CD14-positive monocyte (primary cell): ENCODE measurements around the gene ORAI3. TPM values are rescaled to one million over a fixed set of nuclear protein-coding genes. Genes with fewer than 3 reads are reported as not detected.

Experiments used
- DNase-seq, 3 donors: peaks; one replicate each; pipeline ENCODE4 v3.0.0-alpha.2; 2011 to 2022
- H2AFZ ChIP-seq: 2 replicates; pipeline ENCODE4 v1.6.0; 2012; ENCODE audit warnings: mild to moderate bottlenecking, low read depth, low read length, inconsistent platforms; ENCODE audit not compliant: insufficient read depth, poor library complexity, severe bottlenecking
- H3K27ac ChIP-seq, 2 donors: 1 replicate in 1 of 2; 2 replicates in 1 of 2; pipeline ENCODE4 v1.5.1; 2012 to 2013; ENCODE audit warnings: low read length in 2 of 2, control low read depth in 1 of 2, inconsistent platforms in 1 of 2, low read depth in 1 of 2, mild to moderate bottlenecking in 1 of 2
- H3K27me3 ChIP-seq, 2 donors: one replicate each; pipeline versions ENCODE4 v1.6.0 to v1.6.1; 2011 to 2013; ENCODE audit warnings: low read length in 2 of 2; ENCODE audit not compliant: control insufficient read depth in 2 of 2, insufficient read depth in 2 of 2
- H3K36me3 ChIP-seq, 2 donors: replicated peaks in 1 of 2; 1 replicate in 1 of 2; 2 replicates in 1 of 2; pipeline versions ENCODE4 v1.5.1 to v1.6.1; 2012 to 2013; ENCODE audit warnings: low read length in 2 of 2, control low read depth in 1 of 2, inconsistent platforms in 1 of 2, mild to moderate bottlenecking in 1 of 2; ENCODE audit not compliant: insufficient read depth in 2 of 2, control insufficient read depth in 1 of 2
- H3K4me1 ChIP-seq, 2 donors: 1 replicate in 1 of 2; 2 replicates in 1 of 2; pipeline versions ENCODE4 v1.5.1 to v1.6.1; 2012 to 2013; ENCODE audit warnings: low read length in 2 of 2, control low read depth in 1 of 2, inconsistent platforms in 1 of 2, mild to moderate bottlenecking in 1 of 2, moderate library complexity in 1 of 2; ENCODE audit not compliant: insufficient read depth in 2 of 2, control insufficient read depth in 1 of 2
- H3K4me2 ChIP-seq: replicated peaks from 2 replicates; pipeline ENCODE3; 2012; ENCODE audit warnings: low read length, moderate library complexity, mild to moderate bottlenecking; ENCODE audit not compliant: poor library complexity, severe bottlenecking; ENCODE audit errors: extremely low read depth
- H3K4me3 ChIP-seq, 3 experiments: fragments of 200-600 bp in 1 of 3; sonication (generic) in 1 of 3; replicated peaks in 1 of 3; 1 replicate in 2 of 3; 2 replicates in 1 of 3; pipeline ENCODE4 v1.5.1; 2011 to 2013; ENCODE audit warnings: low read length in 3 of 3, mild to moderate bottlenecking in 3 of 3, control low read depth in 2 of 3, low read depth in 2 of 3, inconsistent platforms in 1 of 3, moderate library complexity in 1 of 3
- H3K79me2 ChIP-seq: 2 replicates; pipeline ENCODE4 v1.6.0; 2012; ENCODE audit warnings: mild to moderate bottlenecking, control low read depth, inconsistent platforms, low read length, moderate library complexity; ENCODE audit not compliant: insufficient read depth
- H3K9ac ChIP-seq: 2 replicates; pipeline ENCODE4 v1.6.0; 2017; ENCODE audit warnings: low read length, mild to moderate bottlenecking; ENCODE audit not compliant: insufficient read depth, poor library complexity, severe bottlenecking
- H3K9me3 ChIP-seq, 2 donors: replicated peaks in 1 of 2; 1 replicate in 1 of 2; 2 replicates in 1 of 2; pipeline versions ENCODE4 v1.5.1 to v1.6.1; 2012 to 2013; ENCODE audit warnings: low read length in 2 of 2, control low read depth in 1 of 2; ENCODE audit not compliant: control insufficient read depth in 1 of 2, insufficient read depth in 1 of 2
- H4K20me1 ChIP-seq: 2 replicates; pipeline ENCODE4 v1.6.0; 2012; ENCODE audit warnings: mild to moderate bottlenecking, low read length, control low read depth, moderate library complexity; ENCODE audit not compliant: insufficient read depth
- H3K27ac Mint-ChIP-seq, 7 donors: one replicate each; pipeline ENCODE4 v1.8.0; 2020; ENCODE audit warnings: mild to moderate bottlenecking in 7 of 7, mixed read lengths in 7 of 7, moderate library complexity in 6 of 7, inconsistent platforms in 2 of 7
- H3K27me3 Mint-ChIP-seq, 3 donors: one replicate each; pipeline ENCODE4 v1.8.0; 2021 to 2022; ENCODE audit warnings: low read depth in 3 of 3, mild to moderate bottlenecking in 3 of 3, mixed read lengths in 3 of 3, moderate library complexity in 3 of 3, inconsistent platforms in 1 of 3
- H3K36me3 Mint-ChIP-seq, 2 donors: one replicate each; pipeline ENCODE4 v1.8.0; 2020; ENCODE audit warnings: mixed read lengths in 2 of 2, inconsistent platforms in 1 of 2, mild to moderate bottlenecking in 1 of 2
- H3K4me1 Mint-ChIP-seq: one replicate; pipeline ENCODE4 v1.8.0; 2020; ENCODE audit warnings: mild to moderate bottlenecking, mixed read lengths
- H3K4me3 Mint-ChIP-seq, 2 donors: one replicate each; pipeline ENCODE4 v1.8.0; 2020; ENCODE audit warnings: mild to moderate bottlenecking in 2 of 2, mixed read lengths in 2 of 2, moderate library complexity in 1 of 2
- H3K9me3 Mint-ChIP-seq, 7 donors: one replicate each; pipeline ENCODE4 v1.8.0; 2020 to 2022; ENCODE audit warnings: mixed read lengths in 7 of 7, mild to moderate bottlenecking in 6 of 7, moderate library complexity in 6 of 7, inconsistent platforms in 2 of 7
- WGBS: methylation state at CpG from one replicate; pipeline ENCODE4 v1.1.5; 2013; ENCODE audit warnings: missing lambda C conversion rate; ENCODE audit not compliant: insufficient coverage; 5-methylcytosine and 5-hydroxymethylcytosine counted together
- intact Hi-C, 2 donors: fragments of 100-400 bp; cut with micrococcal nuclease; formaldehyde crosslinking; loops; one replicate each; pipeline versions ENCODE4 v1.15.0 to v1.15.1; 2023
- polyA plus RNA-seq, 3 donors: library from polyadenylated mRNA; depleted of rRNA in 1 of 3; unstranded in 2 of 3; stranded (reverse) in 1 of 3; fragments of 300-500 nt in 2 of 3; fragments of >200 nt in 1 of 3; fragmentation: Illumina TruSeq in 2 of 3; gene quantifications; 1 replicate in 2 of 3; 2 replicates in 1 of 3; pipeline ENCODE4 v1.2.3, GENCODE V29; 2012 to 2021
- TF ChIP-seq, protein P1 (sequence below): fragments of 200-600 bp; IDR thresholded peaks from one replicate; pipeline ENCODE4 v1.8.0; 2022; ENCODE audit warnings: antibody characterized with exemption, mild to moderate bottlenecking

ORAI3 gene
- polyA plus RNA-seq, 3 donors, result 34.3 to 80.3 (median 76.8) TPM

DNA sequence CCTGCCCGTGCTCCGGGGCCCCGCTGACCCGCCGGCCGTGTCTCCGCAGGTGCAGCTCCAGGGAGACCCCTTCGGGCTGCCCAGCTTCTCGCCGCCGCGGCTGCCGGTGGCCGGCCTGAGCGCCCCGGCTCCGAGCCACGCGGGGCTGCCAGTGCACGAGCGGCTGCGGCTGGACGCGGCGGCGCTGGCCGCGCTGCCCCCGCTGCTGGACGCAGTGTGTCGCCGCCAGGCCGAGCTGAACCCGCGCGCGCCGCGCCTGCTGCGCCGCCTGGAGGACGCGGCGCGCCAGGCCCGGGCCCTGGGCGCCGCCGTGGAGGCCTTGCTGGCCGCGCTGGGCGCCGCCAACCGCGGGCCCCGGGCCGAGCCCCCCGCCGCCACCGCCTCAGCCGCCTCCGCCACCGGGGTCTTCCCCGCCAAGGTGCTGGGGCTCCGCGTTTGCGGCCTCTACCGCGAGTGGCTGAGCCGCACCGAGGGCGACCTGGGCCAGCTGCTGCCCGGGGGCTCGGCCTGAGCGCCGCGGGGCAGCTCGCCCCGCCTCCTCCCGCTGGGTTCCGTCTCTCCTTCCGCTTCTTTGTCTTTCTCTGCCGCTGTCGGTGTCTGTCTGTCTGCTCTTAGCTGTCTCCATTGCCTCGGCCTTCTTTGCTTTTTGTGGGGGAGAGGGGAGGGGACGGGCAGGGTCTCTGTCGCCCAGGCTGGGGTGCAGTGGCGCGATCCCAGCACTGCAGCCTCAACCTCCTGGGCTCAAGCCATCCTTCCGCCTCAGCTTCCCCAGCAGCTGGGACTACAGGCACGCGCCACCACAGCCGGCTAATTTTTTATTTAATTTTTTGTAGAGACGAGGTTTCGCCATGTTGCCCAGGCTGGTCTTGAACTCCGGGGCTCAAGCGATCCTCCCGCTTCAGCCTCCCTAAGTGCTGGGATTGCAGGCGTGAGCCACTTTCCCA is 46.6 kb upstream of the ORAI3 start:
- peak overlapping the region; percentile 90 to 97 (median 96) for H3K27ac Mint-ChIP-seq
- TF ChIP-seq, protein P1, sequence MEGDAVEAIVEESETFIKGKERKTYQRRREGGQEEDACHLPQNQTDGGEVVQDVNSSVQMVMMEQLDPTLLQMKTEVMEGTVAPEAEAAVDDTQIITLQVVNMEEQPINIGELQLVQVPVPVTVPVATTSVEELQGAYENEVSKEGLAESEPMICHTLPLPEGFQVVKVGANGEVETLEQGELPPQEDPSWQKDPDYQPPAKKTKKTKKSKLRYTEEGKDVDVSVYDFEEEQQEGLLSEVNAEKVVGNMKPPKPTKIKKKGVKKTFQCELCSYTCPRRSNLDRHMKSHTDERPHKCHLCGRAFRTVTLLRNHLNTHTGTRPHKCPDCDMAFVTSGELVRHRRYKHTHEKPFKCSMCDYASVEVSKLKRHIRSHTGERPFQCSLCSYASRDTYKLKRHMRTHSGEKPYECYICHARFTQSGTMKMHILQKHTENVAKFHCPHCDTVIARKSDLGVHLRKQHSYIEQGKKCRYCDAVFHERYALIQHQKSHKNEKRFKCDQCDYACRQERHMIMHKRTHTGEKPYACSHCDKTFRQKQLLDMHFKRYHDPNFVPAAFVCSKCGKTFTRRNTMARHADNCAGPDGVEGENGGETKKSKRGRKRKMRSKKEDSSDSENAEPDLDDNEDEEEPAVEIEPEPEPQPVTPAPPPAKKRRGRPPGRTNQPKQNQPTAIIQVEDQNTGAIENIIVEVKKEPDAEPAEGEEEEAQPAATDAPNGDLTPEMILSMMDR, result peak; percentile 34
- Histone ChIP-seq H3K4me3 (peak overlapping the region; percentile 43 to 87 (median 48)), H3K9me3 (peaks cover 0 to 7% of the 10 kb centered on the region in 2 donors), H4K20me1 (no peaks in the 10 kb centered on the region), H2AFZ (peak overlapping the region; percentile 96), H3K36me3 (no peaks in the 10 kb centered on the region), H3K4me2 (peak overlapping the region; percentile 85), H3K79me2 (peaks cover 7% of the 10 kb centered on the region), H3K27me3 (no peaks in the 10 kb centered on the region), H3K4me1 (peaks cover 41 to 48% of the 10 kb centered on the region in 2 donors), H3K9ac (peak overlapping the region; percentile 75), H3K27ac (peak overlapping the region; percentile 80 to 89)
- H3K36me3 Mint-ChIP-seq, result no peaks in the 10 kb centered on the region
- peak overlapping the region; percentile 96 to 98 for H3K4me3 Mint-ChIP-seq
- peaks cover 0 to 10% (median 2%) of the 10 kb centered on the region in 7 donors for H3K9me3 Mint-ChIP-seq
- 2% methylated on average over 92 of the region's 99 CpGs for whole genome bisulfite sequencing
- intact Hi-C loops, result loop anchor here (5.0 kb wide), 1 partner anchor 60 kb away; no protein-coding TSS in a partner anchor
- DNase-seq, result peak; percentile 53 to 72 (median 70)
- H3K27me3 Mint-ChIP-seq, result peaks cover 0 to 5% (median 0%) of the 10 kb centered on the region in 3 donors
- peaks cover 44% of the 10 kb centered on the region for H3K4me1 Mint-ChIP-seq

DNA sequence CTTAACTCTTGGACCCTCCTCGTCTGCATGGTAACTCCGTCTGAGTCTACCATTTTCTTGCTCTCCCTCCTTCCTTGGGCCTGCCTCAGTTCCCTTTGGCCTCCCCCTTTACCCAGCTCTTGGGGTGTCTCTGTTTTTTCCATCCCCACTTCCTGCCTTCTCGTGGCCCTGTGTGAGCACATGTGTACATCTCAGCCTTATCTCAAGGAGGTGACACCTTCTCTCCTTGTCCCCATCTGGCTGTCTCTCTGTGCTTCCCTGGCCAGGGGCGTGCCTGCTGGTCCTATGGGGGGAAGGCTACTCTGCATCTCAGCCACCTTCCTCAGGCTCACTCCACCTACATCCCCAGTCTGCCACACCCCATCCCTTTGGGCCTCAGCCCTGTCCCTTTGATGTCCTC is 45.9 kb upstream of the ORAI3 start:
- Histone ChIP-seq H3K4me1 (peaks cover 38 to 42% of the 10 kb centered on the region in 2 donors), H3K4me2 (peak overlapping the region; percentile 85), H3K4me3 (peak overlapping the region; percentile 43 to 87 (median 48)), H3K9ac (peak overlapping the region; percentile 75), H3K9me3 (peaks cover 0 to 7% of the 10 kb centered on the region in 2 donors), H3K79me2 (peaks cover 7% of the 10 kb centered on the region), H2AFZ (peak overlapping the region; percentile 96), H4K20me1 (no peaks in the 10 kb centered on the region), H3K27me3 (no peaks in the 10 kb centered on the region), H3K36me3 (no peaks in the 10 kb centered on the region), H3K27ac (peak overlapping the region; percentile 80 to 89)
- intact Hi-C loops, result loop anchor here (5.0 kb wide), 1 partner anchor 61 kb away; no protein-coding TSS in a partner anchor
- Mint-ChIP-seq H3K27ac (peak overlapping the region; percentile 90 to 97 (median 96)), H3K4me1 (peaks cover 39% of the 10 kb centered on the region), H3K4me3 (peak overlapping the region; percentile 96 to 98), H3K9me3 (peaks cover 0 to 10% (median 2%) of the 10 kb centered on the region in 7 donors), H3K27me3 (peaks cover 0 to 5% (median 0%) of the 10 kb centered on the region in 3 donors), H3K36me3 (no peaks in the 10 kb centered on the region)
- 24% methylated on average over 3 of the region's 4 CpGs for WGBS
- no peak for DNase-seq
- TF ChIP-seq, protein P1, result no peak
